ENCODE results near the gene MPP3.

DNA sequence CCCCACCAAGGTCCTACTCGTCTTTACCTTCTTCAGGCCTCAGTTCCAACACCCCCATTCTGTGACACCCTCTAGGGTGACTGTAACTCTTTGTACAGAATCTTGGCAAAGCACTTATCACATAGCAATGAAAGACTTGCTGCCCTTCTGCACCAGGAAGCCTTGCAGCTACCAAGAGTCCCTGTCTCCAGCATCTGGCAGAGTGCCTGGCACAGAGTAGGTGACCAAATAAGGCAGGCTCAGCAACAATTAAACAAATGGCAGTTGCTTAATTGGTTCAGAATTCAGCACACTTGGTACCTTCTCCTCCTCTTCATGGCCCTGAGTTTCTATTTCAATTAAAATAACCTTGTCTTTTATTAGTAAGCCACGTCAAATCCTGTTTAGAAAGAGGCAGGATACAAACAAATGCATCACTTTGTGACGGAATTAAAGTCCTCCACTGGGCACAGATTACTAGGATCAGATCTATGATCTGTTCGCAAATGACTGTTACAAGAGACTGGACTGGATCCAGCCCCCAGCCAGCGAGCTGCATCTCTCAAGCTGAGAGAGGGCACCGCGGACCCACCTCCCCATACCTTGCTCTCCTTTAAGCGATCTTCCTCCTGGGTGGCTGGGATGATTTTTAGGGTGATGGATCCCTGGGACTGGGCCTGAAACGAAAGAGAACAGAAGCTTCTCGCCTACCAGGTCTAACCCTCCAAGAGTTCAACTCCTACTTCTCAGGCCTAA lies 9.4 kb downstream of the MPP3 start:
- no peak for TF ChIP-seq BHLHE40 (IDR thresholded peaks at IDR 0.05; ENCODE audit: low read depth, low read length)
- no peak for TF ChIP-seq POLR2A (IDR thresholded peaks at IDR 0.05; ENCODE audit: low read depth, low read length)
